ENCODE results near the gene NAGA.
"Not testable (repeated sequence)": the region's sequence is repeated elsewhere in the genome, so short reads cannot be mapped to it uniquely, and the experiment has no call there.

NAGA gene

DNA sequence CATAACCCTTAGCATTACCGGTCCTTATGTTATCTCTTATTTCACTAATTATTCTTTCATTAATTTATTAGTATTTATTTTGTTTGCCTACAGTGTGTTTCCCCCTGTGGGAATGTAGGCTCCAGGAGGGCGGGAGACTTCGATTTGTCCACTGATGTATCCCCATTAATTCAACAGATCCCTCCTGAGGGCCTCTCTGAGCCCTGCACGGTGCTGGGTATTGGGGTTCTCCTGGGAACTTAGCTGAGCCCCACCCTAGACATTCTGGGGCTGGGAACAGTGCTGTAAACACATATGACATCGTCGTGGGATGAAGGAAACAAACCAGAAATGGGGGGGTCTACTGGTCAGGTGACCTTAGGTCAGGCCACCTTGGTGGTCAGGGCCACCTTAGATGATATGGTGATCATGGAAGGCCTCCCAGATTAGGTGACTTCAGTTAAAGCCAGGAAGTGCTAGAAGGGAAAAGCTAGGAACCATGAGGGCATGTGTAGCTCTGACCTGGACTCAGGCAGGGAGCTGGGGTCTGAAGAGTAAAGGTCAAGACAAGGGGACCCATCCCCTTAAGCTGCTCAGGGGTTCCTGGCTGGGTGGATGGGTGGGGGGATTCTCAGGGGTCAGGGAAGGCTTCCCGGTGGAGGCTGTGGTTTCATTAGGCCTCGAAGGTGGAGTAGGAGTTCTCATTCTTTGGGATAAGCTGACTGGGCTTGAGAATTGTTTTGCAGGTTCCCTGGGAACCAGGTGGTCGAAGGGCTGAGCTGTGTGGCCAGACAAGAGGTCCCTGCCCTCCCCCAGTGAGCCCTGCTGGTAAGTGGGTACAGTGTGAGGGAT is 4.4 kb upstream of the NAGA start:
- DNase-seq = no peak

DNA sequence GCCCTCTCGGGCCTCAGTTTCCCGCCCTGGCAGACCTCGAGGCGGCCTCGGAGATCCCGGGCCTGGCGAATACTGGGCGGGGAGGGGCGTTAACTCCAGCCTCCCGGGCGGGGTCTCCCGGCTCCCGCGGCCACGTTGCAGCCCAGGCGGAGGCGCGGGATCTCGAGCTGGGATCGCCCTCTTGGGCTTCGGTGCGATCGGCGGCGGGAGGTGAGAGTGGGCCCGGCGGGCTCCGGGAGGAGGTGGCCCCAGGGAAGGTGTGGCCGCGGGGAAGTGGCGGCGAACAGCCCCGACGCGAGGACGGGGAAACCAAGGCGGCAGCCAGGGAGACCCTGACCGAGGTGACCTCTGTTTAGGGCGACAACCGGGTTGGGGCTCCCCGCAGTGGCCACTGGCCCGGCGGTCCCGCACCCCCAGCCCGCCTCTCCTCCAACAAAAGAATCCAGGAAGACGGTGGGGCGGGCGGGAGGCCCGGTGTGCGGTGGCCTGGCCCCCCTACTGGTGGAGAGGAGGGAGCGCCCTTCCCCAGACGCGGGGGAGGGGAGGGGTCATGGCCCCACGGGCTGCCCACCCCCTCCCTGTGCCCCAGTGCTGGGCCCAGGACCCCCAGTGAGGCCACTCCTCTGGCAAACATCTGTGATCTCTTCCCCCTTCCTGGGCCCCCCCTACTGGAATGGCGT is 3.7 kb upstream of the NAGA start, which contains the start of gene PHETA2:
PHETA2 (plus strand) TSS at position 117 of the 680 bp plus-strand sequence. CDS start 3,046 bp downstream, outside the sequence.
- DNase-seq = no peak

DNA sequence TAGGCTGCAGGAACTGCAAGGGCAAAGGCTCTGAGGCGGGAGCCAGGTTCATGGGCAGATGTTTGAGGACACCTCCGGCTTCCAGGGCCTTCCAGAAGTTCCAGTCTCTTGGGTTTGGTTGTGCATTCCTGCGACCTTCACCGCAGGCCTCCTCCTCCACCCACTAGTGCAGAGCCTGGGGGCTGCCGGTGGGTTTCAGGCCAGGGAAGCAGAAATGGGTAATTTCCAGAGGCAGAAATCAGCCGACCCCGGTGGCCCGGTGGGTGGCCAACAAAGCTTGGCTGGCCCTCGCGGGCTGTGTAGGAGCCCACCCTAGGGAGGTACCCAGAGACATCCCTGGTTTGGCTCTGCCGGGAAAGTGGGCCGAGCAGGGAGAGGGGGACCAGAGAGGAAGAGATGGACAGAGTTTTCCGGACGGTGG is 3.0 kb upstream of the NAGA start:
- DNase-seq = no peak

DNA sequence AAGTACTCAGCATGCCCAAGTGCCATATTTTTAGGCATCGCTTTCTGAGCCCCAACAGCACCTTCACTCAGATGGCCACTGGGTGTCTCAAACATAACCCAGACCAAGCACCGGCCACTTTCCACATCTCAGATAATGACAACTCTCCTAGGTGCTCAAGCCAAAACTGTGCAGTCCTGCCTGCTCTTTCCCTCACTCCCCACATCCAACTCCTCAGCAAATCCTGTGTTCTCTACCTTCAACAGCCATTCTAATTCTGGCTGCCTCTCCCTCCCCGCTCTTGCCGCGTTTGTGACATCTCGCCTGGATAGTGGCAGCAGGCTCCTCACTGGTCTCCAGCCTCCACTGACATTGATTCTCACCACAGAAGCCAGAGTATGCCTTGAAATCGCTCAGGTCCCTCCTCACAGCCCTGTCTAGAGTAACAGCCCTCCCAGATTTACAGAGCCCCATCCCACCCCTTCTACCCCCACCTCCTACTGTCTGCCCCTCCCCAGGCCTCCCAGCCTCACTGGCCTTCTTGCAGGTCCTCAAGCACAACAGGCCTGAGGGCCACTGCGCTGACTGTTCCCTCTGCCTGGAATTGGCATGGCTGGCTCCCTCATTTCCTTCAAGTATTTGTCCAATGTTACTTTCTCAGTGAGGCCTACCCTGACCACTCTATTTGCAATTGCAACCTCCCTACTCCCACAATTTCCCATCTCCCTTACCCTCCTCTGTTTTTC is 2.2 kb upstream of the NAGA start:
- DNase-seq = no peak

DNA sequence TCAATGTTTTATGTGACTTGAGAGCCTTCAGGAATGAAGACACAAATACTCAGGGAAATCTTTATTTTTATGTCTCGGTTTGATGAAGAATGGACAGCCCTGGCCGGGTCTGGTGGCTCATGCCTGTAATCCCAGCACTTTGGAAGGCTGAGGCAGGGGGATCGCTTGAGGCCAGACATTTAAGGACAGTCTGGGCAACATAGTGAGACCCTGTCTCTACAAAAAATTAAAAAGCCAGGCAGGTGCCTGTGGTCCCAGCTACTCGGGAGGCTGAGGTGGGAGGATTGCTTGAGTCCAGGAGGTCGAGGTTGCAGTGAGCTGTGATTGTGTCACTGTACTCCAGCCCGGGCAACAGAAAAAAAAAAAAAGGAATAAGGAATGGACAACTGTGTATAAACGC is 896 bp upstream of the NAGA start:
- DNase-seq = not testable (repeated sequence)

DNA sequence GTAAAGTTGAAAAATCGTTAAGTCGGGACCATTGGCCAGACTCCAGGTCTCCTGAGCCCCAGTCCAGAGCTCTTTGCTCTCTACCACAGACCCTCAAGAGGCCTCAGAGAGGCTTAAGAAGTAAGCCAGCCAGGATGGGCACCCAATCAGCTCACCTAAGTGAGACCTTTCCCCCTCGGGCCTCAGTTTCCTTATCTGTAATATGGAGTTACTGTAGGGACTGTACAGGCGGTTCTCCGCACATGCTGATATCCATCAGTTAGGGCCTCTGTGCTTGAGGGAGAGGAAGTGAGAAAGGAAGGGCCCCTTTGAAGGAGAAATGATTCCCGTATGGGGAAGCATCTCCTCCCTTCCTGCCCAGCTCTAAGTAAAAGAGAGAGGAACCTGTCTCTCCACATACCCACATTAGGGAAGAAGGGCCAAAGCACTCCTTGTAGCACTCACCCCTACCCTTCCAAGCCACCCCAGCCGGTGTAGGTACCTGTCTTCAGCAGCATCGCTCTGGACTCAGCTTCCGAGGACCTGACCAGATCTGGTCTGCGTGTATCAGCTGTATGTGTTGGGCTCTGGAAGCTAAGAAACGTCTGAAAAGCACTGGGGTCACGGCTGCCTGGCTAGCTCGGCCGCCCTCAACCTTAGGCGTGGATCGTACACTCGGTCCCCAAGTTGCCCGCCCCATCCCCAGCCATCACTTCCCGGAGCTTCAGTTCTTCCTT is 653 bp downstream of the NAGA start:
- no peak for DNase-seq

DNA sequence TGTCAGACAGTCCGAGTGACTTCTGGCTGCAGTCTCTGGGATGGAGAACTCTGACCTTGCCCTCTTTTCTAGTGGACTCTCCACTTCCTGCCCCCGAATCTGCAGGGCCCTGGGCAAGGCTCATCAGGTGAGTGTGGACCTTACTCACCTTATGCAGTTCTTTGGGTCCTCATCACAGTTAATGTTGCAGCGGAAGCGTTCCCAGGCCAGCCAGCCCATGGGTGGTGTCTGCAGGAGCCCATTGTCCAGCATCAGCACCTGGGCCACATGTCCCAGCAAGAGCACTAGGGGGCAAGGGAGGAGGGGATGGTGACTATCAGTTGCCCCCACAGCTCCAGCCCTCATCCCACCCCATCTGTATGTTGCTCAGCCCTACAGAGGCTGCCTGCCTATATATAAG is 2.3 kb downstream of the NAGA start:
- DNase-seq = no peak

DNA sequence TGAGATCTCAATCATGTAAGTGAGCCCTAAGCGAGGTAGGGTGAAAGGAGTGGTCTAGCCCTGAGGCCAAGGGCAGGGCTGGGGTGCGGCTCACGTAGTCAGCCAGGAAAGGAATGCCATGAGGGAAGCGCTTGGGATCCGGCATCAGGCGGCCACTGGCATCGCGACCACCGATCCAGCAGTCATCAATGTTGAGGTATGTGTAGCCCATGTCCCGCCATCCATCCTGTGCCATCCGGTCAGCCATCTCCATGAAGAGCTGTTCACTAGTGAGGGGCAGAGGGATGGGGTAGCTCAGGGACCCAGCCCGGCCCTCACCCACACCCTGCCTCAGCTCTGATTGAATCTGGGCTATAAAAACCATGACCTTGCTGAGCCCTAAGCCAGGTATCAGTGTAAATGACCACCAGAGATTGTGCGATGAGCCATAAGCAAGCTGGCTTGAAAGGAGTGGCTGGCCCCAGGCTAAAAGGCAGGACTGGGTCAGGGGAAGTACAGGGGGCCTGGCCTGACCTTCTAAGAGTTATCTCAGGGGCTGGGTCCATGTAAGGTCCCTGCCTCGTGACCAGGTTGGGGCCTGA is 2.9 kb downstream of the NAGA start:
- no peak for DNase-seq

DNA sequence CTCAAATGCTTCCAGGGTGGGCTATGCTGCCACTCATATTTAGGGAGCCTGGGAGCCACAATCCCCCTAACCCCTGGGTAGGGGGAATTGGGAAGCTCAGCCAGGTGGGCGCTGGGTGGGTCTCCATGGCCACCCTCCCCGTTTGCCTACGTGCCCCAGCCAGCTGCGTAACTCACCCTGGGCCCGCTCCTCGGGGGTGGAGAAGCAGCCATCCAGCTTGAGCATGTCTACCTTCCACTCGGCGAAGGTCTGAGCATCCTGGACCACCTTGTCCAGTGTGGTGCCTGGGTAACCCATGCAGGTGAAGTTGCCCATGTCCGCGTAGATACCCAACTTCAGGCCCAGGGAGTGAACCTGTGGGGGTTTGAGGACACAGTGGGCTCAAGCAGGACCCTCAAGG is 3.7 kb downstream of the NAGA start:
- DNase-seq = no peak

DNA sequence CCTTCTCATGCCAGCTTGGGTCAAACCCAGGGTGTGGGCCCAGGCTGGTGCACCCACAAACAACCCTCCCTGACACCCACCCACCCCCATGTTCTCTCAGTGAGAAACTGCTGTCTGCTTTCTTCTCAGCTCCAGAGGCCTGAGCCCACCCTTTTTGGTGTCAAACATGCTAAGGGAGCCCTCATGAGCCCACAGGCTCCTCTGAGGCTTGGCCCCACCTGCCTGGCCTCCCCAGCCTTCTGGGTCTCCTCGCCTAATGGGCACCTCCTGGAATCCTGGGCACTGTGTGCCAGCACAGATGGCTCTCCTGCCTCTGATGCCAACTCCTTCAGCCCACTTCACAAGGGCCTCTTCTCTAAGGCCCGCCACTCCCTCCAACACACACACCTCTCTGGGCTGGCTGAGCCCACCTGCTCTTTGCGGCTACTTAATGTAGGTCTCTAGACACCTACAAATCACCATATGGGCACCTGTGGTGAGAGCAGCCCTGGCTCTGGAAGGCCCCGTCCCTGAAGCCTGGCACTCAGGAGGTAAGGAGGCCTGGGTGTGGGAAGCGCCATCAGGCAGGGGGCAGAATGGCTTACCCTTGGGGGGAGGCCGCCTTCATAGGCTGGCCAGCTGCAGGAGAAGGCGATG is 4.4 kb downstream of the NAGA start:
- DNase-seq = no peak

DNA sequence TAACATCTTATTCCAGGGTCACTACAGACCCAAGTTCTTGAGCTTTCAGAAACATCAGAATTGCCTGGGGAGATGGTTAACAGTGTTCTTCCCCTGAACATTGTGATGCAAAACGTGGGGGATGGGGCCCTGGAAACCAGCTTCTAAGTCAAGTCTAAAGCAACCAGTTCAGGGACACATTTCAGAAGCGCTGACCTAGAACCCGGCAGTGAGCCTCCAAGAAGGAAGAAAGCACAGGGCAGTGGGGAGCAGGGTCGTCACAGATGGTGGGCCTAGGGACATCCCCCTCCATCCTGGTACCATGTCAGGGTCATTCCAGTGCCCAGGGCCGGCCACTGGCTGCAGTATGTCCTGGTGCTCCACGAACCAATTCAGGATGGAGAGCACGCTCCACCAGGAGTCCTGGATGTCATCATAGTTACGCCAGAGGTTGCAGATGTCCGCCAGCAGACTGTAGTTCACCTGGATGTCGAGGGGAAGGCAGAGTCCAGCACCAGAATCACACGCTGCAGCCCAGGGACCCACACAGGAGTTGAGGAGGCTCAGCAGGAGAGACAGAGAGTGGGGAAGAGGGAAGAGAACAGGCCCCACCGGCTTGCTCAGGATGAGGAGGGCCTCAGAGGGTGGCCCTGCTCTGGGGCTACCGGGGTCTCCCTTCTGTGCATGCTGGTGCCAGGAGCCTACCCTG is 5.0 kb downstream of the NAGA start:
- DNase-seq = no peak

DNA sequence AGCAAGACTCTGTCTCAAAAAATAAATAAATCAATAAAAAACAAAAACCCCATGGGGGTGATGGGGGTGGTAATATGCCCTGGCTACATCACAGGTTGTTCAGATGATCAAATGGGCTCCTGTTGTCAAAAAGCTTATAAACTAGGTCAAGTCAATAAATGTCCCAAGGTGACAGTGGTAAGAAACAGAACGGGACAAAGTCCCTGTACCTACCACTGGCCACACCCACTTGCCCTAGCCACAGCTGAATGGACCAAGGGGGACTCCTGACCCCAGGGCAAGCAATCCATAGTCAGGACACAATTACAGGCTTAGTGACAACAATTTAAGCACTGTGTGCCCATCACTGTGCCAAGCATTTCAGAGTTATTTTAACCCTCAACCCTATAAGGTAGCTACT is 6.0 kb downstream of the NAGA start:
- DNase-seq = no peak

DNA sequence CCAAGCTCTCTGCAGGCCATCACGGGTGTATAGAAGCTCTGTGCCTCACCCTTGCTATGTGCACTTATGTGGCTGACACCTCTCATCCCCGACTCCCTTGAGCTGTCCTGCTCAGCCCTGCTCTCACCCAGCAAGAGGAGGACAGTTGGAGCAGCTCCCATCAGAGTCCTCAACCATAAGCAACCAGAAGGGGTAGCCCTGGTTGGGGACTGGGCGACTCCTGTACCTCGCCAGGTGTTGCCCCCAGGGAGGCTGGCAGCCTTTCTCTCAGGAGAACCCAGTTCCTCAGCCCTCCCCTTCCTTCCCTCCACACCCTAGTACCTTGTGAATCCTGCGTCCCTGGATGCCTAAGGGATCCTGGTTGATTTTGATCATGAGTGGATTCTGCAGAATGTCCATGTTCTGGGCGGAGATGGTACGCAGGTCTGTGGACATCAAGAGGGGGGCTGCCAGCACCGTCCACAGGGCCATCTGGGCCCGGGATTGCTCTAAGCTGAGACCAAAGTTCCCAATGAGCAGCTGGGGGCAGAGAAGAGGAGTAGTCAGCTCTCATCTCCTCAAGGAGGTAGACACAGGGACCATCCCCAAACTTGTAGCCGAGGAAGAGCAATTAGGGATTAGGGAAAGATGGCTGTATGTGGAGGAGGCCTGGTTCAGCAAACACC is 8.0 kb downstream of the NAGA start:
- no peak for DNase-seq

DNA sequence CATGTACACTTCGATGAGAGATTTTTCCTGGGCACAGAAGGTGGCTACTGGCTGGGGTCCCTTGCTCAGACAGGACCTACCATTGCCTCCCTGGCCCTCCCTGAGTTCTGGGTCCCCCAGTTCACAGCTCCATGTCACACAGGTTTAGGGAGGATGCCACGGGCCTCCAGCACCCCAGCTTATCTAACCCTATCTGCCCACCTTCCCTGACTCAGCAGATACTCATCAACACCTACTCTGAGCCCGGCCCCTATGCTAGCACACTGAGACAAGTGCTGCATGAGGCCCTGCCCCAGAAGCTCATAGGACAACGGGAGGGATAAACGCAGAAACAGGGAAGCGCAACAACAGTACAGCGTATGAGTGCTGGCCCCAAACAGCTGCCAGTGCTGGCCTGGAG is 9.6 kb downstream of the NAGA start:
- no peak for DNase-seq

DNA sequence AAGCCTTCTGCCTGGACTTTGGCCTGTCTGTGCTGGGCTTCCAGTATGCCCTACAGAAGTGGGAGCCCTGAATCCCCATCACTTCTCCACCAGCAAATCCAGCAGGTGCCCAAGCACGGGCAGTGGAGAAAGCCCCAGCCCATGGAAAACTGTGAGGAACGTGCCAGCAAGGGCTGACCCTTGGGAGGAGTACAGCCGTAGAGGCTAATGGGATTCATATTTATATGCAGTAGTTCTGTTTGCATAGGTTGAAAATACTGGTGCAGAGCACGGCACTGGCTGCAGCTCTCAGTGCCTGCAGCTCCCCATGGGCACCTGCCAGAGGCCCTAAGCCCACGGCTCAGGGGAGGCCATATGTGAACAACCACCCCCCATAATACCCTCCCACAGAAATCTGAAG is 10.1 kb downstream of the NAGA start:
- DNase-seq = no peak

DNA sequence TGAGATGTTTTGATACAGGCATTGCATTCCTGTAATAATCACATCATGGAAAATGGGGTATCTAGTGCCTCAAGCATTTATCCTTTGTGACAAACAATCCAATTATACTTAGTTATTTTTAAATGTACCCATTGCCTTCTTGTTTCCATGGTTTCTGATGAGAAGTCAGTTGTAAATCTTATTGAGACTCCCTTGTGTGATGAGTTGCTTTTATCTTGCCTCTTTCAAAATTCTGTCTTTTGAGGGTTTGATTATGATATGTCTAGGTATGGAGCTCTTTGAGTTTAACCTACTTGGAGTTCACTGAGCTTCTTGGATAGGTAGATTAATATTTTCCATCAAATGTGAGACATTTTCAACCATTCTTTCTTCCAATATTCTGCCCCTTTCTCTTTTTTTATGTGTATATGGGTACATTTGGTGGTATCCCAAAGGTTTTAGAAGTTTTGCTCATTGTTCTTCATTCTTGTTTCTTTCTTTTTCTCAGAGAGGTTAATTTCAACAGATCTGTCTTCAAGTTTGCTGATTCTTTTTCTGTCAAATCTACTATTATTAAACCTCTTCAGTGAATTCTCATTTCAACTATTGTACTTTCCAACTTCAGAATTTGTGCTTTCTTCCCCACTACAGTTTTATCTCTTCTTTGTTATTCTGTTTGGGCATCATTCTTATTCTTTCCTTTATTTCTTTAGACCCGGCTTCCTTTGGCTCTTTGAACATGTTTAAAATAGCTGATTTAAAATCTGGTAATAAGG is 13.7 kb downstream of the NAGA start:
- DNase-seq = no peak

DNA sequence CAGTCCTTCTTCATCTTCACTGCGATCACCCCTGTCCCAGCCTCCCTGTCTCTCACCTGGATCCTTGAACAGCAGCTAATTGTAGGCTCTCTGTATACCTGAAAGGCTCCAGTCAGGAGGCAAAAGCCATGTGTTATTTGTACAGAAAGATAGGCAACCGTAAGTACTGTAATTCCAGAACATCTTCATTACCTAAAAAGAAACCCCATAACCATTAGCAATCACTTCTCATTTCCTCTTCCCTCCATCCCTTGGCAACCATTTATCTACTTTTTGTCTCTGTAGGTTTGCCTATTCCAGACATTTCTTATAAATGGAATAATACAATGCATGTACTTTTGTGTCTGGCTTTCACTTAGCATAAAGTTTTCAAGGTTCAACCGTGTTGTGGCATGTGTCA is 17.8 kb downstream of the NAGA start:
- DNase-seq = no peak

DNA sequence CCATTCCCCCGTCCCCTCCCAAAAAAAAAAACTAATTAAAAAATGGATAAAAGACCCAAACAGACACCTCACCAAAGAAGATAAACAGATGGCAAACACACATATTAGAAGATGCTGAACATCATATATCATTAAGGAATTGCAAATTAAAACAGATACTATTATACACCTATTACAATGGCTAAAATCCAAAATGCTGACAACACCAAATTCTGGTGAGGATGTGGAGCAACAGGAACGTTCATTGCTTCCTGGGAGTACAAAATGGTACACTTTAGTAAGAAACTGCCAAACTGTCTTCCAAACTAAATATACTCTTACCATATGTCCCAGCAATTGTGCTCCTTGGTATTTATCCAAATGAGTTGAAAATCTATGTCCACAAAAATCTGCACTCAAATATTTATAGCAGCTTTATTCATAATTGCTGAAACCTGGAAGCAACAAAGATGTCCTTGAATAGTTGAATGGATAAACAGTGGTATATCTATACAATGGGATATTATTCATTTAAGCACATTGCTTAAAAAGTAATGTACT is 19.9 kb downstream of the NAGA start:
- DNase-seq = no peak

DNA sequence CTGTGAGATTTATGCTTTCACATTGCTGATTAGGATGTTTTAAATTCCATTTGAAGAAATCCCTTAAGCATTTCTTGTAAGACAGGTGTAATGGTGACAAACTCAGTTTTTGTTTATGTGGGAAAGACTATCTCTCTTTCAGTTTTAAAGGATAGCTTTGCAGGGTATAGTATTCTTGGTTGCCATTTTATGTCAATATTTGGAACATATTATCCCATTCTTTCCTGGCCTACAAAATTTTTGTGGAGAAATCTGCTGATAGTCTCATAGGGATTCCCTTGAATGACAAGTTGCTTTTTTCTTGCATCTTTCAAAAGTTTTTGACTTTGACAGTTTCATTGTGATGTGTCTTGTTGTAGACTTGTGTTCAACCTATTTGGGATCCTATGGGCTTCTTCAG is 28.8 kb downstream of the NAGA start:
- no peak for DNase-seq

DNA sequence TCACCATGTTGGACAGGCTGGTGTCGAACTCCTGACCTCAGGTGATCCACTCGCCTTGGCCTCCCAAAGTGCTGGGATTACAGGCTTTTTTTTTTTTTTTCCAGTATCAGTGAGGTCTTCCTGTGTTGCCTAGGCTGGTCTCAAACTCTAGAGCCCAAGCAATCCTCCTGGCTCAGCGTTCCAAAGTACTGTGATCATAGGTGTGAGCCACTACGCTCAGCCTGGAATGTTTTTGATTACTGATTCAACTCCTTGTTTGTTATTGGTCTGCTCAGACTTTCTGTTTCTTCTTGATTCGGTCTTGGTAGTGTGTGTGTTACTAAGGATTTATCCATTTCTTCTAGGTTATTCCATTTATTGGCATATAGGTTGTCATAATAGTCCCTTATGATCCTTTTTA is 31.3 kb downstream of the NAGA start:
- no peak for DNase-seq

Data from NCI-H2081 treated with DMSO at 0.1 percent for 48 hours (cell line).